Liver (tissue), 9 donors: ENCODE measurements around the gene CNFN. TPM values are rescaled to one million over a fixed set of nuclear protein-coding genes. Genes with fewer than 3 reads are reported as not detected.

Source experiments
- DNase-seq: peaks from one replicate; pipeline ENCODE4 v3.0.0-alpha.2; 2017; ENCODE audit warnings: low spot score
- H3K27ac ChIP-seq, 2 donors: one replicate each; pipeline ENCODE4 v1.7.0; 2013; ENCODE audit warnings: inconsistent platforms in 2 of 2, low read length in 2 of 2, control low read depth in 1 of 2, low read depth in 1 of 2, mild to moderate bottlenecking in 1 of 2
- H3K27me3 ChIP-seq, 4 donors: one replicate each; pipeline versions ENCODE4 v1.6.1 to v1.7.0; 2013; ENCODE audit warnings: low read length in 3 of 4, inconsistent platforms in 1 of 4, mild to moderate bottlenecking in 1 of 4, moderate library complexity in 1 of 4; ENCODE audit not compliant: control insufficient read depth in 4 of 4, insufficient read depth in 4 of 4
- H3K36me3 ChIP-seq, 4 donors: one replicate each; pipeline versions ENCODE4 v1.6.1 to v1.7.0; 2013; ENCODE audit warnings: low read length in 3 of 4, mild to moderate bottlenecking in 3 of 4, low read depth in 1 of 4, moderate library complexity in 1 of 4; ENCODE audit not compliant: control insufficient read depth in 4 of 4, insufficient read depth in 3 of 4
- H3K4me1 ChIP-seq, 4 donors: one replicate each; pipeline versions ENCODE4 v1.6.1 to v1.7.0; 2013; ENCODE audit warnings: low read length in 3 of 4, mild to moderate bottlenecking in 3 of 4, moderate library complexity in 1 of 4; ENCODE audit not compliant: control insufficient read depth in 4 of 4, insufficient read depth in 4 of 4
- H3K4me3 ChIP-seq, 3 donors: one replicate each; pipeline versions ENCODE4 v1.6.1 to v1.7.0; 2013; ENCODE audit warnings: low read length in 3 of 3, control low read depth in 1 of 3, low read depth in 1 of 3, mild to moderate bottlenecking in 1 of 3
- H3K9ac ChIP-seq, 2 donors: one replicate each; pipeline ENCODE4 v1.7.0; 2013; ENCODE audit warnings: low read length in 2 of 2, mild to moderate bottlenecking in 2 of 2, moderate library complexity in 2 of 2, control low read depth in 1 of 2, low read depth in 1 of 2
- H3K9me3 ChIP-seq, 4 donors: one replicate each; pipeline versions ENCODE4 v1.6.1 to v1.7.0; 2013; ENCODE audit warnings: low read length in 3 of 4; ENCODE audit not compliant: control insufficient read depth in 4 of 4
- CTCF ChIP-seq: fragments of 150-350 bp; IDR thresholded peaks from 2 replicates; pipeline ENCODE4 v1.5.1; 2017; ENCODE audit warnings: improper control_type of control experiment, low read depth, low read length; ENCODE audit not compliant: missing input control
- EGR1 ChIP-seq, 2 donors: IDR thresholded peaks; 2 replicates each; pipeline ENCODE4 v1.6.1; 2016 to 2018; ENCODE audit warnings: antibody characterized with exemption in 2 of 2, low read depth in 2 of 2
- FOXA1 ChIP-seq: IDR thresholded peaks from 2 replicates; pipeline ENCODE4 v1.6.1; 2016; ENCODE audit warnings: antibody characterized with exemption
- FOXA2 ChIP-seq: IDR thresholded peaks from 2 replicates; pipeline ENCODE4 v1.6.1; 2016; ENCODE audit warnings: antibody characterized with exemption
- GABPA ChIP-seq, 2 donors: IDR thresholded peaks in 1 of 2; conservative IDR thresholded peaks in 1 of 2; 2 replicates each; pipeline ENCODE4 v1.6.1; 2016; ENCODE audit warnings: antibody characterized with exemption in 2 of 2, mild to moderate bottlenecking in 1 of 2, moderate library complexity in 1 of 2
- HNF4A ChIP-seq, 2 donors: conservative IDR thresholded peaks; 2 replicates each; pipeline ENCODE4 v1.6.1; 2016; ENCODE audit warnings: antibody characterized with exemption in 2 of 2, mild to moderate bottlenecking in 2 of 2
- JUND ChIP-seq, 2 donors: IDR thresholded peaks; 2 replicates each; pipeline ENCODE4 v1.6.1; 2016; ENCODE audit warnings: antibody characterized with exemption in 2 of 2
- MAX ChIP-seq: IDR thresholded peaks from 2 replicates; pipeline ENCODE4 v1.6.1; 2016; ENCODE audit warnings: antibody characterized with exemption
- RAD21 ChIP-seq, 2 donors: IDR thresholded peaks; 2 replicates each; pipeline ENCODE4 v1.6.1; 2016; ENCODE audit warnings: antibody characterized with exemption in 2 of 2, mild to moderate bottlenecking in 2 of 2
- REST ChIP-seq: IDR thresholded peaks from 2 replicates; pipeline ENCODE4 v1.6.1; 2016; ENCODE audit warnings: antibody characterized with exemption, mild to moderate bottlenecking
- RXRA ChIP-seq, 2 donors: IDR thresholded peaks; 2 replicates each; pipeline ENCODE4 v1.6.1; 2017 to 2018; ENCODE audit warnings: antibody characterized with exemption in 2 of 2, mild to moderate bottlenecking in 1 of 2
- TAF1 ChIP-seq: conservative IDR thresholded peaks from 2 replicates; pipeline ENCODE4 v1.6.1; 2016; ENCODE audit warnings: antibody characterized with exemption, mild to moderate bottlenecking
- ZBTB33 ChIP-seq: IDR thresholded peaks from 2 replicates; pipeline ENCODE4 v1.6.1; 2016; ENCODE audit warnings: antibody characterized with exemption
- WGBS: extraction: QIAGEN DNeasy Blood & Tissue Kit; methylation state at CpG from one replicate; pipeline ENCODE4 v1.1.7; 2013; 5-methylcytosine and 5-hydroxymethylcytosine counted together
- polyA plus RNA-seq, 2 donors: library from polyadenylated mRNA; stranded (reverse) in 1 of 2; unstranded in 1 of 2; fragments of 200-250 nt in 1 of 2; fragments of >200 nt in 1 of 2; fragmentation: Nextera tagmentation in 1 of 2; extraction: Ambion mirVana in 1 of 2; gene quantifications; one replicate each; pipeline versions ENCODE4 v1.2.1 to v1.2.3, GENCODE V29; 2013 to 2015
- total RNA-seq, 2 donors: library from RNA; depleted of rRNA; stranded (reverse); fragments of >200 nt; gene quantifications; one replicate each; pipeline ENCODE4 v1.2.3, GENCODE V29; 2014
- TF ChIP-seq, protein P1 (sequence below): IDR thresholded peaks from 2 replicates; pipeline ENCODE4 v1.6.1; 2016; ENCODE audit warnings: antibody characterized with exemption
- donor health status: healthy.
- donor health status: healthy.
- donor health status: healthy.
- donor health status: healthy.
- donor health status: healthy.

Gene CNFN
- total and polyA plus RNA-seq, 4 donors, result 0.57 to 1.2 TPM; not detected in 2

- Histone ChIP-seq H3K27ac (no peak overlapping the region), H3K9ac (no peak overlapping the region), H3K27me3 (no peaks in the 10 kb centered on the region), H3K4me3 (no peak overlapping the region), H3K9me3 (no peaks in the 10 kb centered on the region), H3K4me1 (no peaks in the 10 kb centered on the region), H3K36me3 (peaks cover 0 to 9% (median 3%) of the 10 kb centered on the region in 4 donors)
- no peak for DNase-seq
- TF ChIP-seq, protein P1, sequence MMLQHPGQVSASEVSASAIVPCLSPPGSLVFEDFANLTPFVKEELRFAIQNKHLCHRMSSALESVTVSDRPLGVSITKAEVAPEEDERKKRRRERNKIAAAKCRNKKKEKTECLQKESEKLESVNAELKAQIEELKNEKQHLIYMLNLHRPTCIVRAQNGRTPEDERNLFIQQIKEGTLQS, result no peak
- TF ChIP-seq RAD21 (IDR thresholded peaks at IDR 0.05) (no peak), FOXA1 (no peak), MAX (no peak), JUND (IDR thresholded peaks at IDR 0.05) (no peak), EGR1 (IDR thresholded peaks at IDR 0.05; ENCODE audit: low read depth in 2 of 2) (no peak), FOXA2 (no peak), REST (no peak), GABPA (IDR thresholded peaks at IDR 0.05 in 1 of 2, conservative IDR thresholded peaks at IDR 0.05 in 1 of 2) (no peak), RXRA (IDR thresholded peaks at IDR 0.05) (no peak), CTCF (no peak), HNF4A (conservative IDR thresholded peaks at IDR 0.05) (no peak), ZBTB33 (no peak)
- 97% methylated on average over 11 of the region's 11 CpGs for WGBS
Observed at GRCh38 chr19:42374826-42375376, 15.2 kb downstream of the CNFN start.

DNA sequence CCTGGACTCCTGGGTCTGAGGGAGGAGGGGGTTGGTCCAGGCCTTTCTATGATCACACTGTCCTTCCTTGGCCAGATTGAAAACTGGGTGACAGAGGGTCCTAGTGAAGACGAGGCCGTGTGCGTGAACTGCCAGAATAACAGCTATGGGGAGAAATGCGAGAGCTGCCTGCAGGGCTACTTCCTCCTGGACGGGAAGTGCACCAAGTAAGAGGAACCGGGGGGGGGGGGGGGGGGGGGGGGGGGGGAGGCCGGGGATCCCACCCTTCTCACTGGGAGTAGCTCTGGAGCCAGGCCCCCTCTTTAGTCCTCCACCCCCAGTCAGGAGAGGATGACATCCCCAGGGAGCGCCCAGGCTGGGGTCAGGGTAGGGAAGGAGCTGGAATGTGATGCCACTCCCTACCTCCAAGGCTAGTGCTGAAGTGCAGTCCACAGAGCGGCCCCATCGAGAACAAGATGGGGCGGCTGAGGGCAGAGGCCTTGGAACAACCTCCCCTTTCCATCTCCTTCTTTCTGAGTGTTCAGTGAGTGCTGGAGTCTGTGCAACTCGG lies 19.4 kb downstream of the CNFN start:
- H3K27ac ChIP-seq, result no peak overlapping the region
- peaks cover 0 to 9% (median 1%) of the 10 kb centered on the region in 4 donors for H3K36me3 ChIP-seq

More for the DNA sequence above, 19.4 kb downstream of the CNFN start:
- no peaks in the 10 kb centered on the region for H3K27me3 ChIP-seq
- H3K9me3 ChIP-seq, result no peaks in the 10 kb centered on the region
- 74% methylated on average over 12 of the region's 12 CpGs for WGBS
- no peak for TF ChIP-seq TAF1
- TF ChIP-seq CTCF, result no peak
- TF ChIP-seq ZBTB33, result no peak
- no peak for TF ChIP-seq HNF4A (conservative IDR thresholded peaks at IDR 0.05)
- no peak for TF ChIP-seq FOXA1
- TF ChIP-seq JUND (IDR thresholded peaks at IDR 0.05), result no peak
- H3K4me1 ChIP-seq, result no peaks in the 10 kb centered on the region
- H3K4me3 ChIP-seq, result no peak overlapping the region
- H3K9ac ChIP-seq, result no peak overlapping the region
- DNase-seq, result no peak
